GM18519 (cell line): Measurements from ENCODE around the gene PTGES.

Experiments used
- ATAC-seq: cut with Tn5 transposase; IDR thresholded peaks from one replicate; pipeline ENCODE4 v1.9.1; 2021; ENCODE audit warnings: mild to moderate bottlenecking, moderate library complexity; ENCODE audit not compliant: unreplicated experiment, low FRiP score

PTGES gene

GRCh38 chr9:129720865-129721545 is 31.8 kb downstream of the PTGES start:
- no peak for ATAC-seq

- no peak for ATAC-seq
Observed at GRCh38 chr9:129720181-129720864, 32.5 kb downstream of the PTGES start.

GRCh38 chr9:129719135-129719534 is 33.7 kb downstream of the PTGES start:
- ATAC-seq: no peak

- no peak for ATAC-seq
Observed at GRCh38 chr9:129718647-129719046, 34.2 kb downstream of the PTGES start.

- no peak for ATAC-seq
Observed at GRCh38 chr9:129717991-129718390, 34.9 kb downstream of the PTGES start.

- no peak for ATAC-seq
Observed at GRCh38 chr9:129716091-129716490, 36.8 kb downstream of the PTGES start.

GRCh38 chr9:129714511-129715061 is 38.3 kb downstream of the PTGES start:
- ATAC-seq: no peak

- ATAC-seq: no peak
Observed at GRCh38 chr9:129713402-129713679, 39.5 kb downstream of the PTGES start.

- ATAC-seq: no peak
Observed at GRCh38 chr9:129712634-129713401, 40.0 kb downstream of the PTGES start.

- no peak for ATAC-seq
Observed at GRCh38 chr9:129710169-129710453, 42.7 kb downstream of the PTGES start.

GRCh38 chr9:129709438-129710168 is 43.2 kb downstream of the PTGES start:
- no peak for ATAC-seq

- ATAC-seq: no peak
Observed at GRCh38 chr9:129708793-129709192, 44.0 kb downstream of the PTGES start.

GRCh38 chr9:129704807-129705206 is 48.0 kb downstream of the PTGES start:
- no peak for ATAC-seq

GRCh38 chr9:129703667-129704355 is 49.0 kb downstream of the PTGES start:
- no peak for ATAC-seq

- ATAC-seq: no peak
Observed at GRCh38 chr9:129702589-129703520, 50.0 kb downstream of the PTGES start.

- no peak for ATAC-seq
Observed at GRCh38 chr9:129701549-129701948, 51.3 kb downstream of the PTGES start.

- ATAC-seq: no peak
Observed at GRCh38 chr9:129701054-129701453, 51.8 kb downstream of the PTGES start.

GRCh38 chr9:129698254-129698757 is 54.5 kb downstream of the PTGES start:
- no peak for ATAC-seq

GRCh38 chr9:129697656-129698253 is 55.1 kb downstream of the PTGES start:
- no peak for ATAC-seq
